H1 (cell line): ENCODE measurements around the gene PHACTR1. TPM values are rescaled to one million over a fixed set of nuclear protein-coding genes. Genes with fewer than 3 reads are reported as not detected.

ENCODE experiments used
- CTCF ChIP-seq, 3 experiments: IDR thresholded peaks; 1 replicate in 2 of 3; 2 replicates in 1 of 3; pipeline versions ENCODE4 v1.5.1 to v1.6.1; 2011; ENCODE audit warnings: low read length in 3 of 3, mild to moderate bottlenecking in 3 of 3, inconsistent platforms in 2 of 3, low read depth in 1 of 3, moderate library complexity in 1 of 3; ENCODE audit not compliant: insufficient read depth in 1 of 3; ENCODE audit errors: control extremely low read depth in 1 of 3
- FOSL1 ChIP-seq: IDR thresholded peaks from 2 replicates; pipeline ENCODE4 v1.6.1; 2011; ENCODE audit warnings: mild to moderate bottlenecking, low read depth, low read length, moderate library complexity; ENCODE audit not compliant: insufficient read depth
- MAFK ChIP-seq: IDR thresholded peaks from 2 replicates; pipeline ENCODE4 v1.6.1; 2012; ENCODE audit warnings: low read depth, mild to moderate bottlenecking, improper control_type of control experiment, low read length
- PHF8 ChIP-seq: fragments of 200-600 bp; sonication (generic); conservative IDR thresholded peaks from 2 replicates; pipeline ENCODE4 v1.7.1; 2012; ENCODE audit warnings: low read depth, mild to moderate bottlenecking, inconsistent platforms, low read length, moderate library complexity
- SAP30 ChIP-seq: fragments of 300-600 bp; sonication (generic); IDR thresholded peaks from 2 replicates; pipeline ENCODE4 v1.7.1; 2012; ENCODE audit warnings: low read length, moderate library complexity, mild to moderate bottlenecking, inconsistent platforms; ENCODE audit not compliant: insufficient read depth, insufficient replicate concordance
- SP2 ChIP-seq: IDR thresholded peaks from 2 replicates; pipeline ENCODE4 v1.6.1; 2012; ENCODE audit warnings: mild to moderate bottlenecking, low read length, inconsistent platforms
- TBP ChIP-seq: IDR thresholded peaks from 2 replicates; pipeline ENCODE4 v1.6.1; 2011; ENCODE audit warnings: low read depth, low read length, improper control_type of control experiment
- TEAD4 ChIP-seq: IDR thresholded peaks from 2 replicates; pipeline ENCODE4 v1.6.1; 2012; ENCODE audit warnings: low read depth, low read length, inconsistent platforms, mixed read lengths
- polyA plus RNA-seq, 7 experiments: library from polyadenylated mRNA; depleted of rRNA in 3 of 7; stranded (reverse) in 5 of 7; unstranded in 2 of 7; fragments of >200 nt in 5 of 7; fragments of 200-250 nt in 2 of 7; gene quantifications; 1 replicate in 5 of 7; 2 replicates in 1 of 7; 4 replicates in 1 of 7; pipeline versions ENCODE4 v1.2.1 to v1.2.3, GENCODE V29; 2011 to 2013; ENCODE audit warnings: missing spikeins in 2 of 7, mixed read lengths in 2 of 7
- total RNA-seq: library from RNA; stranded (reverse); fragmentation: NEBNext Ultra II Directional; extraction: Animal tissue kit (Norgen Biotek cat#: 25700); gene quantifications from 2 replicates; pipeline ENCODE4 v1.2.1, GENCODE V29; 2021

Gene PHACTR1
- total and polyA plus RNA-seq, 2 of the 8 experiments (the other 6 are each of a cell fraction or from before 2014, with no cell fraction given) = 3.9 to 17.1 TPM

- TF ChIP-seq TEAD4 (no peak), CTCF (IDR thresholded peaks at IDR 0.05; ENCODE audit: control extremely low read depth in 1 of 3, insufficient read depth in 1 of 3, low read depth in 1 of 3, low read length in 3 of 3) (no peak), FOSL1 (no peak), PHF8 (no peak), SP2 (no peak), TBP (no peak), SAP30 (no peak), MAFK (no peak)
Observed at GRCh38 chr6:13274707-13275434, 558.3 kb downstream of the PHACTR1 start (continued).
